Ovary (tissue), 9 donors: ENCODE results near the gene SERTM1. TPM values are rescaled to one million over a fixed set of nuclear protein-coding genes. Genes with fewer than 3 reads are reported as not detected.

Source experiments
- DNase-seq, 5 donors: peaks; one replicate each; pipeline ENCODE4 v3.0.0-alpha.2; 2019 to 2020
- H3K27ac ChIP-seq, 2 donors: fragments of 200-600 bp; one replicate each; pipeline versions ENCODE4 v1.5.1 to v1.8.0; 2019 to 2022
- H3K27me3 ChIP-seq: fragments of 200-600 bp; one replicate; pipeline ENCODE4 v1.8.0; 2022
- H3K36me3 ChIP-seq: fragments of 200-600 bp; sonication (generic); one replicate; pipeline ENCODE4 v1.5.1; 2019
- H3K4me1 ChIP-seq: one replicate; pipeline ENCODE4 v1.8.1; 2013; ENCODE audit warnings: mild to moderate bottlenecking, moderate library complexity; ENCODE audit not compliant: insufficient read depth
- H3K4me3 ChIP-seq: fragments of 200-600 bp; sonication (generic); one replicate; pipeline ENCODE4 v1.5.1; 2017
- H3K9me3 ChIP-seq, 2 donors: fragments of 200-600 bp in 1 of 2; sonication (generic) in 1 of 2; one replicate each; pipeline versions ENCODE4 v1.5.1 to v1.8.1; 2013 to 2019; ENCODE audit warnings: mild to moderate bottlenecking in 1 of 2, moderate library complexity in 1 of 2
- EP300 ChIP-seq: sonication (generic); formaldehyde crosslinking; IDR thresholded peaks from one replicate; pipeline ENCODE4 v1.6.1; 2017; ENCODE audit warnings: antibody characterized with exemption
- POLR2A ChIP-seq: fragments of 450-650 bp; IDR thresholded peaks from one replicate; pipeline ENCODE4 v1.6.1; 2017; ENCODE audit warnings: antibody characterized with exemption, mild to moderate bottlenecking, moderate library complexity
- WGBS, 3 donors: extraction: QIAGEN DNeasy Blood & Tissue Kit in 1 of 3; methylation state at CpG; one replicate each; pipeline versions ENCODE4 v1.1.5 to v1.1.7; 2013 to 2017; 5-methylcytosine and 5-hydroxymethylcytosine counted together
- intact Hi-C, 4 donors: fragments of 100-400 bp; cut with DNase I; formaldehyde crosslinking; loops; one replicate each; pipeline versions ENCODE4 v1.11.0 to v1.15.1; 2022 to 2023
- polyA plus RNA-seq, 2 donors: library from polyadenylated mRNA; stranded (reverse); fragments of 200-250 nt in 1 of 2; fragments of 350-450 nt in 1 of 2; fragmentation: Illumina TruSeq in 1 of 2; extraction: RNeasy Lipid Tissue Mini Kit (QIAGEN cat#74804) in 1 of 2; gene quantifications; one replicate each; pipeline ENCODE4 v1.2.3, GENCODE V29; 2013 to 2014
- total RNA-seq, 7 donors: library from RNA; depleted of rRNA in 2 of 7; stranded (reverse); fragments of >200 nt in 2 of 7; fragmentation: NEBNext Ultra II Directional in 3 of 7; extraction: Animal tissue kit (Norgen Biotek cat#: 25700) in 3 of 7; gene quantifications; one replicate each; pipeline versions ENCODE4 v1.1.0 to v1.2.4, GENCODE V29; 2016 to 2023
- TF ChIP-seq, protein P1 (sequence below), 3 donors: fragments of 450-650 bp in 2 of 3; fragments of 200-600 bp in 1 of 3; IDR thresholded peaks; one replicate each; pipeline versions ENCODE4 v1.5.1 to v1.8.0; 2016 to 2022; ENCODE audit warnings: antibody characterized with exemption in 3 of 3, mild to moderate bottlenecking in 1 of 3
- donor health status: DM: no; HTN: no; CAD: no; lungs with moderate emphysema.
- donor health status: DM: no; HTN: no; CAD: no.
- donor health status: Bipolar disorder and iron deficiency.
- donor health status: DM: yes; HTN: yes; CAD: no.
- donor health status: DM: no; HTN: no; CAD: no.
- donor health status: DM: yes; HTN: yes; CAD: no.

The SERTM1 gene
- total and polyA plus RNA-seq, 9 donors = 0.68 to 65.1 (median 3.3) TPM

DNA sequence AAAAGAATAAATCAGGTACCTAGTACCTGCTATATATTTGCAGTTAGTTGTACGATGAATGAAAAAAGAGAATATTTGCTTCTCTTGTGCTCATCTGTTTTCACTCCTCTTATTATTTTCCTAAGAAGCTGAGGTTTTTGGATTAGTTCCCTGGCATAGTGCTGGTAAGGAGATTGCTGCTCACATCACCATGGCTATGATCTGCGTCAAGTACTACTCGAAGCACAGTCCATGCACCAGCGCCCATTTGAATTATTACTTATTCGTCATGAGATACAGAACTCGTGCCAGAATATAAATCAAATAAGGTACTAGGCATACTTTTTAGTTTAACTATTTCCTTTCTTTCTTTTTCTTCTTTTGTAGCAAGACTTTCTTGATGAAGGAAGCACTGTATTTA is 7.1 kb downstream of the SERTM1 start:
- intact Hi-C loops = no loop called here
- H3K4me3 ChIP-seq = peak overlapping the region; percentile 22
- no peaks in the 10 kb centered on the region for H3K27me3 ChIP-seq

DNA sequence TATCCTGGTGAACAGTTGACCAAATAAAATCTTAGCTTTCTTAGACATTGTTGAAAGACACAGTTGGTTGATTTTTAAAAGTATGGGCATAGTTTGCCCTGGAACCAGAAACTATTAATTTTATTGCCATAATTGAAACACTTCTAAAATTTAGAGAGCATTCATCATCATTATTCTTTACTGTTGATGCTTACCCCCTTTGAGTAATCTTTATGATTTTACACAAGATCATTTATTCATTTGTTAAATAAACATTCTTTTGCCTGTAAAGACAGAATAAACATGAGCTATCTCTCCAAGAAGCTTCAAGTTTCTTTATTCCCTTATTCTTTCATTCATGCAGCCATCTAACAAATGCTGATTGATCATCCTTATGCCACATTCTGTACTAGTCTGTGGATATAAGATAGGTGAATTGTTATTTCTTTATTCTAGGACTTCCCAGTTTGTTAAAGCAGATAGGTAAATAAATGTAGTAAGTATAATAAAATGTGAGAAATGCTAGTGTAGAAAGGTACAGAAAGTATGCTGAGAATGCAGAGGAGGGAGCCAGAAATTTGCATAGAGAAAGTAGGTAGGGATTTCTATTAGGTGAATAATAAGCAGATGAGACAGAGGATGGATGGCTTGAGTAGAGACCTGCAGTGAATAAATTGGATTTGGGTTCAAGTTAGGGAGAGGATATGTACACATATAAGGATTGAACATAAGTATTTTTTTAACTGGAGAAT is 8.2 kb downstream of the SERTM1 start:
- no peak overlapping the region for H3K27ac ChIP-seq

More for the DNA sequence above, 7.1 kb downstream of the SERTM1 start:
- no peaks in the 10 kb centered on the region for H3K36me3 ChIP-seq
- 4 to 10% (median 5%) methylated on average over 6 of the region's 6 CpGs for WGBS, 3 donors
- H3K9me3 ChIP-seq = no peaks in the 10 kb centered on the region
- no peak for TF ChIP-seq EP300
- no peak for TF ChIP-seq POLR2A
- TF ChIP-seq, protein P1, sequence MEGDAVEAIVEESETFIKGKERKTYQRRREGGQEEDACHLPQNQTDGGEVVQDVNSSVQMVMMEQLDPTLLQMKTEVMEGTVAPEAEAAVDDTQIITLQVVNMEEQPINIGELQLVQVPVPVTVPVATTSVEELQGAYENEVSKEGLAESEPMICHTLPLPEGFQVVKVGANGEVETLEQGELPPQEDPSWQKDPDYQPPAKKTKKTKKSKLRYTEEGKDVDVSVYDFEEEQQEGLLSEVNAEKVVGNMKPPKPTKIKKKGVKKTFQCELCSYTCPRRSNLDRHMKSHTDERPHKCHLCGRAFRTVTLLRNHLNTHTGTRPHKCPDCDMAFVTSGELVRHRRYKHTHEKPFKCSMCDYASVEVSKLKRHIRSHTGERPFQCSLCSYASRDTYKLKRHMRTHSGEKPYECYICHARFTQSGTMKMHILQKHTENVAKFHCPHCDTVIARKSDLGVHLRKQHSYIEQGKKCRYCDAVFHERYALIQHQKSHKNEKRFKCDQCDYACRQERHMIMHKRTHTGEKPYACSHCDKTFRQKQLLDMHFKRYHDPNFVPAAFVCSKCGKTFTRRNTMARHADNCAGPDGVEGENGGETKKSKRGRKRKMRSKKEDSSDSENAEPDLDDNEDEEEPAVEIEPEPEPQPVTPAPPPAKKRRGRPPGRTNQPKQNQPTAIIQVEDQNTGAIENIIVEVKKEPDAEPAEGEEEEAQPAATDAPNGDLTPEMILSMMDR (IDR thresholded peaks at IDR 0.05) = no peak
- no peaks in the 10 kb centered on the region for H3K4me1 ChIP-seq
- H3K27ac ChIP-seq = no peak overlapping the region
- peak in 1 of 5 donors; percentile 35 for DNase-seq

DNA sequence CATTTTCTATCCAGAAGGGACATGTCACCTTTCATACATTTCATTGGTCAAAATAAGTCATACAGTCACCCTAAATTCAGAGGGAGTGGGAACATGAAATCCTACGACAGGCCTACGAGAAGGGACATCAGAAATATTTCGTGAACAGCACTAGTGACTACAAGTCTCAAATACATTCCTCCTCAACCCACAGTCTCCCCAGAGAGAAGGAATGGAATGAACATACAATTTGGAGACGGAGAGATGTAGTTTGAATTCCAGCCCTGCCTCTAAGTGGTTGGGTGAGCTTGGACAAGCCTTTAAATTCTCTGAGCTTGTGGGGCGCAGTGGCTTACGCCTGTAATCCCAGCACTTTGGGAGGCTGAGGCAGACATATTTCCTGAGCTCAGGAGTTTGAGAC is 9.9 kb downstream of the SERTM1 start:
- H3K4me1 ChIP-seq = no peaks in the 10 kb centered on the region
- intact Hi-C loops = no loop called here
- 84 to 91% (median 91%) methylated on average over 6 of the region's 6 CpGs for WGBS, 3 donors
- no peaks in the 10 kb centered on the region for H3K36me3 ChIP-seq
- no peaks in the 10 kb centered on the region for H3K9me3 ChIP-seq
- H3K4me3 ChIP-seq = no peak overlapping the region
- no peak overlapping the region for H3K27ac ChIP-seq
- no peaks in the 10 kb centered on the region for H3K27me3 ChIP-seq
- TF ChIP-seq EP300 = no peak
- TF ChIP-seq POLR2A = no peak
- TF ChIP-seq, protein P1 (IDR thresholded peaks at IDR 0.05) = no peak
- no peak for DNase-seq

More for the DNA sequence above, 8.2 kb downstream of the SERTM1 start:
- TF ChIP-seq, protein P1 (IDR thresholded peaks at IDR 0.05) = no peak
- TF ChIP-seq POLR2A = no peak
- no peak for TF ChIP-seq EP300
- intact Hi-C loops = no loop called here
- no peak overlapping the region for H3K4me3 ChIP-seq
- H3K27me3 ChIP-seq = no peaks in the 10 kb centered on the region
- DNase-seq = no peak
- H3K36me3 ChIP-seq = no peaks in the 10 kb centered on the region
- no peaks in the 10 kb centered on the region for H3K9me3 ChIP-seq
- H3K4me1 ChIP-seq = no peaks in the 10 kb centered on the region

DNA sequence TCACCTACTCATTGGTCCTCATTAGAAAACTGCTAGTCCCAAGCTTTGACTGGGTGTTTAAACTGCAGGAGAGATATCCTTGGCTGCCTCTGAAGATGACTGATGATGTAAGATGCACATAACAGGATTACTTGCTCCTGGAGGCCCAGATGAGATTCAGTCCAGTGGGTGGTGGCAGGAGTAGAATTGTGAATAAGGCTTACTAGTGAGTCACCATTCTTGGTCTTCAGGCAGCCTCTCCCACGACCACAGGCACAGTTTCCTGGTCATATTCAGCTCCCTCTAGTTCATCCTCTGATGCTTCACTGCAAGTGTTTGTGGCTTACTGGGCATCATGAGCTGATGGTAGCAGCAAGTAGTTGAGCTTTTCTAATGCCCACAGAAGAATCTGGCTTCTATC is 12.1 kb downstream of the SERTM1 start:
- no peaks in the 10 kb centered on the region for H3K27me3 ChIP-seq
- no peaks in the 10 kb centered on the region for H3K4me1 ChIP-seq
- DNase-seq = no peak
- no peak for TF ChIP-seq POLR2A
- TF ChIP-seq EP300 = no peak
- TF ChIP-seq, protein P1 (IDR thresholded peaks at IDR 0.05) = no peak
- no peaks in the 10 kb centered on the region for H3K36me3 ChIP-seq
- no peak overlapping the region for H3K27ac ChIP-seq
- WGBS, 3 donors = 37 to 54% (median 43%) methylated on average over 1 of the region's 1 CpG
- no peaks in the 10 kb centered on the region for H3K9me3 ChIP-seq
- intact Hi-C loops = no loop called here
- no peak overlapping the region for H3K4me3 ChIP-seq
